Urinary bladder (tissue), 4 donors: ENCODE data around the gene CDC16. TPM values are rescaled to one million over a fixed set of nuclear protein-coding genes. Genes with fewer than 3 reads are reported as not detected.

Source experiments
- DNase-seq: peaks from one replicate; pipeline ENCODE4 v3.0.0-alpha.2; 2015; ENCODE audit errors: extremely low spot score
- H3K27ac ChIP-seq: one replicate; pipeline ENCODE4 v1.5.1; 2013; ENCODE audit warnings: low read depth, mild to moderate bottlenecking, moderate library complexity
- H3K36me3 ChIP-seq: one replicate; pipeline ENCODE4 v1.6.1; 2013; ENCODE audit warnings: mild to moderate bottlenecking, moderate library complexity; ENCODE audit not compliant: insufficient read depth
- H3K4me1 ChIP-seq: one replicate; pipeline ENCODE4 v1.6.1; 2013; ENCODE audit warnings: mild to moderate bottlenecking, moderate library complexity; ENCODE audit not compliant: insufficient read depth
- H3K4me3 ChIP-seq: one replicate; pipeline ENCODE4 v1.5.1; 2013; ENCODE audit warnings: low read depth, low read length
- WGBS: extraction: QIAGEN DNeasy Blood & Tissue Kit; methylation state at CpG from one replicate; pipeline ENCODE4 v1.1.7; 2013; 5-methylcytosine and 5-hydroxymethylcytosine counted together
- polyA plus RNA-seq: library from polyadenylated mRNA; stranded (reverse); fragments of 200-250 nt; gene quantifications from one replicate; pipeline ENCODE4 v1.2.3, GENCODE V29; 2013
- total RNA-seq: library from RNA; depleted of rRNA; stranded (reverse); fragments of >200 nt; gene quantifications from one replicate; pipeline ENCODE4 v1.2.3, GENCODE V29; 2014
- donor health status: healthy with polysubstance abuse.
- donor health status: healthy.

CDC16 gene
- total and polyA plus RNA-seq, 2 donors, result 41.9 to 111 TPM

GRCh38 chr13:114282041-114282670 lies 47.5 kb downstream of the CDC16 start:
- no peaks in the 10 kb centered on the region for H3K36me3 ChIP-seq
- H3K4me3 ChIP-seq, result peak overlapping the region; percentile 70
- under 1% methylated on average over 50 of the region's 50 CpGs for WGBS
- no peaks in the 10 kb centered on the region for H3K4me1 ChIP-seq
- DNase-seq, result no peak
- H3K27ac ChIP-seq, result peak overlapping the region; percentile 59

- no peak overlapping the region for H3K27ac ChIP-seq
- WGBS, result 73% methylated on average over 3 of the region's 3 CpGs
Measured at GRCh38 chr13:114283576-114283975, 48.9 kb downstream of the CDC16 start.

GRCh38 chr13:114284680-114285079 lies 50.0 kb downstream of the CDC16 start:
- no peak for DNase-seq
- WGBS, result 90% methylated on average over 8 of the region's 8 CpGs
- H3K36me3 ChIP-seq, result no peaks in the 10 kb centered on the region
- no peak overlapping the region for H3K4me3 ChIP-seq
- H3K27ac ChIP-seq, result no peak overlapping the region
- H3K4me1 ChIP-seq, result no peaks in the 10 kb centered on the region

More at GRCh38 chr13:114283576-114283975, 48.9 kb downstream of the CDC16 start:
- H3K36me3 ChIP-seq, result no peaks in the 10 kb centered on the region
- H3K4me1 ChIP-seq, result no peaks in the 10 kb centered on the region
- no peak for DNase-seq
- no peak overlapping the region for H3K4me3 ChIP-seq

- no peak overlapping the region for H3K4me3 ChIP-seq
- H3K4me1 ChIP-seq, result no peaks in the 10 kb centered on the region
- H3K36me3 ChIP-seq, result no peaks in the 10 kb centered on the region
- H3K27ac ChIP-seq, result no peak overlapping the region
- no peak for DNase-seq
- WGBS, result 88% methylated on average over 4 of the region's 4 CpGs
Measured at GRCh38 chr13:114285166-114285808, 50.6 kb downstream of the CDC16 start.

GRCh38 chr13:114286808-114287207 lies 52.1 kb downstream of the CDC16 start:
- 92% methylated on average over 8 of the region's 8 CpGs for WGBS
- H3K36me3 ChIP-seq, result no peaks in the 10 kb centered on the region
- no peak overlapping the region for H3K27ac ChIP-seq

GRCh38 chr13:114288157-114288591 lies 53.5 kb downstream of the CDC16 start:
- Histone ChIP-seq H3K36me3 (no peaks in the 10 kb centered on the region), H3K4me3 (no peak overlapping the region), H3K27ac (no peak overlapping the region), H3K4me1 (no peaks in the 10 kb centered on the region)
- 95% methylated on average over 8 of the region's 8 CpGs for WGBS
- DNase-seq, result no peak

More at GRCh38 chr13:114286808-114287207, 52.1 kb downstream of the CDC16 start:
- no peaks in the 10 kb centered on the region for H3K4me1 ChIP-seq
- H3K4me3 ChIP-seq, result no peak overlapping the region
- DNase-seq, result no peak

GRCh38 chr13:114296448-114296847 lies 61.8 kb downstream of the CDC16 start:
- WGBS, result 89% methylated on average over 10 of the region's 10 CpGs
- Histone ChIP-seq H3K4me1 (no peaks in the 10 kb centered on the region), H3K27ac (no peak overlapping the region), H3K36me3 (no peaks in the 10 kb centered on the region), H3K4me3 (no peak overlapping the region)
- DNase-seq, result no peak

GRCh38 chr13:114296902-114297301 lies 62.2 kb downstream of the CDC16 start:
- Histone ChIP-seq H3K36me3 (no peaks in the 10 kb centered on the region), H3K27ac (no peak overlapping the region), H3K4me1 (no peaks in the 10 kb centered on the region), H3K4me3 (no peak overlapping the region)
- DNase-seq, result no peak
- 92% methylated on average over 5 of the region's 5 CpGs for WGBS

- 78% methylated on average over 12 of the region's 12 CpGs for WGBS
- H3K36me3 ChIP-seq, result peaks cover 3% of the 10 kb centered on the region
- no peak overlapping the region for H3K27ac ChIP-seq
- no peaks in the 10 kb centered on the region for H3K4me1 ChIP-seq
- H3K4me3 ChIP-seq, result no peak overlapping the region
- no peak for DNase-seq
Measured at GRCh38 chr13:114298866-114299265, 64.2 kb downstream of the CDC16 start.

- no peak overlapping the region for H3K4me3 ChIP-seq
- DNase-seq, result no peak
- WGBS, result 95% methylated on average over 12 of the region's 12 CpGs
- no peaks in the 10 kb centered on the region for H3K4me1 ChIP-seq
- H3K27ac ChIP-seq, result no peak overlapping the region
- H3K36me3 ChIP-seq, result peaks cover 3% of the 10 kb centered on the region
Measured at GRCh38 chr13:114299604-114300305, 65.1 kb downstream of the CDC16 start.

GRCh38 chr13:114303700-114304327 lies 69.1 kb downstream of the CDC16 start:
- 88% methylated on average over 11 of the region's 11 CpGs for WGBS
- H3K27ac ChIP-seq, result no peak overlapping the region
- peaks cover 5% of the 10 kb centered on the region for H3K36me3 ChIP-seq
- no peak for DNase-seq
- no peak overlapping the region for H3K4me3 ChIP-seq
- H3K4me1 ChIP-seq, result no peaks in the 10 kb centered on the region

- H3K36me3 ChIP-seq, result peaks cover 5% of the 10 kb centered on the region
- 91% methylated on average over 13 of the region's 13 CpGs for WGBS
- no peaks in the 10 kb centered on the region for H3K4me1 ChIP-seq
- H3K27ac ChIP-seq, result no peak overlapping the region
- no peak for DNase-seq
- H3K4me3 ChIP-seq, result no peak overlapping the region
Measured at GRCh38 chr13:114304346-114305034, 69.8 kb downstream of the CDC16 start.

GRCh38 chr13:114309086-114309485 lies 74.4 kb downstream of the CDC16 start:
- H3K36me3 ChIP-seq, result peaks cover 2% of the 10 kb centered on the region
- 96% methylated on average over 2 of the region's 2 CpGs for WGBS
- no peak overlapping the region for H3K27ac ChIP-seq
- H3K4me3 ChIP-seq, result no peak overlapping the region
- H3K4me1 ChIP-seq, result no peaks in the 10 kb centered on the region
- no peak for DNase-seq
